Natural killer cell treated with Interleukin-12 subunit alpha and Interleukin-12 subunit beta and Interleukin-15 and Interleukin-18, amount 100 ng/mL, for 72 hours (primary cell): ENCODE results near the gene CEP128. TPM values are rescaled to one million over a fixed set of nuclear protein-coding genes. Genes with fewer than 3 reads are reported as not detected.
A peak's percentile ranks its signal among the peaks of the same experiment; 100 is the strongest.

Experiments
- ATAC-seq, 2 donors: fragments of 150-1000 bp; cut with Tn5 transposase in 1 of 2; sonication (Bioruptor Pico), chemical (Tn5 transposase) in 1 of 2; 2 replicates each; pipeline ENCODE4 v1.10.0; 2021
- DNase-seq: peaks from one replicate; pipeline ENCODE4 v3.0.0; 2022; ENCODE audit warnings: low spot score
- H3K27ac Mint-ChIP-seq, 2 donors: 1 replicate in 1 of 2; 2 replicates in 1 of 2; pipeline ENCODE4 v1.8.0; 2022; ENCODE audit warnings: mixed read lengths in 2 of 2, mild to moderate bottlenecking in 1 of 2, moderate library complexity in 1 of 2
- H3K27me3 Mint-ChIP-seq, 2 donors: 1 replicate in 1 of 2; 2 replicates in 1 of 2; pipeline ENCODE4 v1.8.0; 2022; ENCODE audit warnings: mixed read lengths in 2 of 2
- H3K36me3 Mint-ChIP-seq: one replicate; pipeline ENCODE4 v1.8.0; 2022; ENCODE audit warnings: mixed read lengths
- H3K4me1 Mint-ChIP-seq, 2 donors: 1 replicate in 1 of 2; 2 replicates in 1 of 2; pipeline ENCODE4 v1.8.0; 2022; ENCODE audit warnings: low read depth in 2 of 2, mixed read lengths in 2 of 2, mild to moderate bottlenecking in 1 of 2
- H3K4me3 Mint-ChIP-seq: one replicate; pipeline ENCODE4 v1.8.0; 2022; ENCODE audit warnings: mixed read lengths
- H3K9me3 Mint-ChIP-seq: 2 replicates; pipeline ENCODE4 v1.8.0; 2022; ENCODE audit warnings: mixed read lengths
- total RNA-seq, 2 donors: library from RNA; stranded (reverse); gene quantifications; one replicate each; pipeline ENCODE4 v1.2.3, GENCODE V29; 2022

The CEP128 gene
- 10 to 100 TPM; 18.1 to 42.2 TPM for total RNA-seq

- Mint-ChIP-seq H3K36me3 (no peaks in the 10 kb centered on the region), H3K9me3 (no peaks in the 10 kb centered on the region), H3K27ac (peak within 1 kb of the TSS; percentile 78 to 91), H3K27me3 (peaks cover 0 to 3% of the 10 kb centered on the region in 2 donors), H3K4me1 (peaks cover 18 to 19% of the 10 kb centered on the region in 2 donors), H3K4me3 (peak within 1 kb of the TSS; percentile 85)
- ATAC-seq (peak; percentile 98 to 99), DNase-seq (peak; percentile 92)
Observed at GRCh38 chr14:80941241-80942185, at the start of gene CEP128. Gene CEP128 (minus strand): TSS chr14:80941738.

GRCh38 chr14:80988735-80989429, 47.3 kb upstream of the CEP128 start:
- Mint-ChIP-seq H3K4me3 (no peak overlapping the region), H3K4me1 (no peaks in the 10 kb centered on the region), H3K9me3 (no peaks in the 10 kb centered on the region), H3K27me3 (peaks cover 0 to 3% of the 10 kb centered on the region in 2 donors), H3K27ac (no peak overlapping the region), H3K36me3 (no peaks in the 10 kb centered on the region)
- DNase-seq (no peak), ATAC-seq (peak; percentile 91 to 95)

- peaks cover 0 to 5% of the 10 kb centered on the region in 2 donors for H3K27me3 Mint-ChIP-seq
- DNase-seq (no peak), ATAC-seq (peak; percentile 45 to 50)
- H3K4me3 Mint-ChIP-seq = no peak overlapping the region
- no peaks in the 10 kb centered on the region for H3K4me1 Mint-ChIP-seq
- no peak overlapping the region for H3K27ac Mint-ChIP-seq
- H3K9me3 Mint-ChIP-seq = no peaks in the 10 kb centered on the region
- H3K36me3 Mint-ChIP-seq = no peaks in the 10 kb centered on the region
Observed at GRCh38 chr14:80988192-80988591, 46.7 kb upstream of the CEP128 start.

GRCh38 chr14:80987235-80988032, 45.9 kb upstream of the CEP128 start:
- ATAC-seq = peak in 1 of 2 donors; percentile 48
- Mint-ChIP-seq H3K9me3 (no peaks in the 10 kb centered on the region), H3K36me3 (no peaks in the 10 kb centered on the region), H3K4me3 (no peak overlapping the region), H3K27me3 (peaks cover 0 to 5% of the 10 kb centered on the region in 2 donors), H3K4me1 (no peaks in the 10 kb centered on the region), H3K27ac (no peak overlapping the region)
- DNase-seq = peak; percentile 65

GRCh38 chr14:80982711-80983110, 41.2 kb upstream of the CEP128 start:
- Mint-ChIP-seq H3K4me1 (no peaks in the 10 kb centered on the region), H3K27ac (no peak overlapping the region), H3K36me3 (no peaks in the 10 kb centered on the region), H3K27me3 (peaks cover 0 to 15% of the 10 kb centered on the region in 2 donors), H3K9me3 (no peaks in the 10 kb centered on the region), H3K4me3 (no peak overlapping the region)
- no peak for DNase-seq
- ATAC-seq = no peak

- DNase-seq = no peak
- Mint-ChIP-seq H3K4me1 (no peaks in the 10 kb centered on the region), H3K27me3 (peaks cover 0 to 16% of the 10 kb centered on the region in 2 donors), H3K4me3 (no peak overlapping the region), H3K9me3 (no peaks in the 10 kb centered on the region), H3K36me3 (no peaks in the 10 kb centered on the region), H3K27ac (no peak overlapping the region)
- peak in 1 of 2 donors; percentile 15 for ATAC-seq
Observed at GRCh38 chr14:80981673-80982072, 40.1 kb upstream of the CEP128 start.

GRCh38 chr14:80981156-80981555, 39.6 kb upstream of the CEP128 start:
- no peak for ATAC-seq
- Mint-ChIP-seq H3K36me3 (no peaks in the 10 kb centered on the region), H3K27ac (no peak overlapping the region), H3K4me3 (no peak overlapping the region), H3K27me3 (peaks cover 0 to 18% of the 10 kb centered on the region in 2 donors), H3K9me3 (no peaks in the 10 kb centered on the region), H3K4me1 (no peaks in the 10 kb centered on the region)
- DNase-seq = no peak

GRCh38 chr14:80979951-80980350, 38.4 kb upstream of the CEP128 start:
- Mint-ChIP-seq H3K4me1 (no peaks in the 10 kb centered on the region), H3K4me3 (no peak overlapping the region), H3K27me3 (peaks cover 5 to 23% of the 10 kb centered on the region in 2 donors), H3K36me3 (no peaks in the 10 kb centered on the region), H3K9me3 (no peaks in the 10 kb centered on the region), H3K27ac (no peak overlapping the region)
- no peak for DNase-seq
- ATAC-seq = no peak

- Mint-ChIP-seq H3K36me3 (no peaks in the 10 kb centered on the region), H3K27me3 (peaks cover 5 to 27% of the 10 kb centered on the region in 2 donors), H3K4me1 (no peaks in the 10 kb centered on the region), H3K27ac (no peak overlapping the region), H3K4me3 (no peak overlapping the region), H3K9me3 (no peaks in the 10 kb centered on the region)
- no peak for ATAC-seq
- no peak for DNase-seq
Observed at GRCh38 chr14:80978403-80978802, 36.9 kb upstream of the CEP128 start.

- no peaks in the 10 kb centered on the region for H3K36me3 Mint-ChIP-seq
- H3K27ac Mint-ChIP-seq = no peak overlapping the region
- ATAC-seq (no peak), DNase-seq (no peak)
- H3K4me1 Mint-ChIP-seq = no peaks in the 10 kb centered on the region
- H3K9me3 Mint-ChIP-seq = no peaks in the 10 kb centered on the region
- H3K27me3 Mint-ChIP-seq = peaks cover 5 to 27% of the 10 kb centered on the region in 2 donors
- no peak overlapping the region for H3K4me3 Mint-ChIP-seq
Observed at GRCh38 chr14:80977221-80977620, 35.7 kb upstream of the CEP128 start.

GRCh38 chr14:80974679-80975078, 33.1 kb upstream of the CEP128 start:
- Mint-ChIP-seq H3K27me3 (peaks cover 5 to 18% of the 10 kb centered on the region in 2 donors), H3K4me3 (no peak overlapping the region), H3K9me3 (no peaks in the 10 kb centered on the region), H3K27ac (no peak overlapping the region), H3K4me1 (no peaks in the 10 kb centered on the region), H3K36me3 (no peaks in the 10 kb centered on the region)
- ATAC-seq (no peak), DNase-seq (no peak)

GRCh38 chr14:80973931-80974641, 32.5 kb upstream of the CEP128 start:
- ATAC-seq (no peak), DNase-seq (no peak)
- Mint-ChIP-seq H3K9me3 (no peaks in the 10 kb centered on the region), H3K36me3 (no peaks in the 10 kb centered on the region), H3K27me3 (peaks cover 5 to 18% of the 10 kb centered on the region in 2 donors), H3K4me3 (no peak overlapping the region), H3K4me1 (no peaks in the 10 kb centered on the region), H3K27ac (no peak overlapping the region)

- no peak for ATAC-seq
- no peaks in the 10 kb centered on the region for H3K36me3 Mint-ChIP-seq
Observed at GRCh38 chr14:80965037-80965436, 23.5 kb upstream of the CEP128 start.

More at GRCh38 chr14:80965037-80965436, 23.5 kb upstream of the CEP128 start:
- Mint-ChIP-seq H3K27ac (no peak overlapping the region), H3K9me3 (no peaks in the 10 kb centered on the region), H3K27me3 (peaks cover 0 to 8% of the 10 kb centered on the region in 2 donors), H3K4me3 (no peak overlapping the region), H3K4me1 (peaks cover 0 to 4% of the 10 kb centered on the region in 2 donors)
- no peak for DNase-seq
